Testis (tissue), 3 donors: ENCODE data around the gene SLC29A1. TPM values are rescaled to one million over a fixed set of nuclear protein-coding genes. Genes with fewer than 3 reads are reported as not detected.

ENCODE experiments used
- DNase-seq: peaks from one replicate; pipeline ENCODE4 v3.0.0-alpha.2; 2019
- H3K27ac ChIP-seq, 2 donors: fragments of 200-600 bp; sonication (generic); one replicate each; pipeline ENCODE4 v1.5.1; 2019
- H3K27me3 ChIP-seq: fragments of 200-600 bp; sonication (generic); one replicate; pipeline ENCODE4 v1.5.1; 2019
- H3K36me3 ChIP-seq: fragments of 200-600 bp; sonication (generic); one replicate; pipeline ENCODE4 v1.5.1; 2017; ENCODE audit warnings: low read depth; ENCODE audit errors: missing control alignments
- H3K4me1 ChIP-seq: fragments of 200-600 bp; sonication (generic); one replicate; pipeline ENCODE4 v1.5.1; 2019
- H3K4me3 ChIP-seq, 2 donors: fragments of 200-600 bp; sonication (generic); one replicate each; pipeline ENCODE4 v1.5.1; 2017 to 2019
- H3K9me3 ChIP-seq: fragments of 200-600 bp; sonication (generic); one replicate; pipeline ENCODE4 v1.5.1; 2017
- CTCF ChIP-seq, 3 experiments: fragments of 450-650 bp in 2 of 3; fragments of 200-600 bp in 1 of 3; sonication (generic) in 1 of 3; IDR thresholded peaks; one replicate each; pipeline ENCODE4 v1.5.1; 2016 to 2019; ENCODE audit warnings: antibody characterized with exemption in 3 of 3, mild to moderate bottlenecking in 2 of 3, moderate library complexity in 1 of 3
- POLR2A ChIP-seq: fragments of 450-650 bp; IDR thresholded peaks from one replicate; pipeline ENCODE4 v1.6.1; 2017; ENCODE audit warnings: antibody characterized with exemption, mild to moderate bottlenecking, moderate library complexity
- WGBS, 2 donors: methylation state at CpG; one replicate each; pipeline ENCODE4 v1.1.5; 2018; 5-methylcytosine and 5-hydroxymethylcytosine counted together
- intact Hi-C: fragments of 100-400 bp; cut with DNase I; formaldehyde crosslinking; loops from one replicate; pipeline ENCODE4 v1.15.1; 2023; ENCODE audit warnings: low total_unique reads
- polyA plus RNA-seq: library from polyadenylated mRNA; stranded (reverse); fragments of 350-450 nt; fragmentation: Illumina TruSeq; extraction: RNeasy Lipid Tissue Mini Kit (QIAGEN cat#74804); gene quantifications from one replicate; pipeline ENCODE4 v1.2.3, GENCODE V29; 2014; ENCODE audit warnings: low read depth, low replicate concordance; ENCODE audit not compliant: insufficient read depth
- total RNA-seq, 2 donors: library from RNA; depleted of rRNA; stranded (reverse); fragments of >200 nt; gene quantifications; one replicate each; pipeline ENCODE4 v1.2.3, GENCODE V29; 2016

Gene SLC29A1
- total and polyA plus RNA-seq, 3 donors from 2014 or later, result 41.2 to 70.0 (median 51.3) TPM

GRCh38 chr6:44260011-44260410, 36.6 kb downstream of the SLC29A1 start:
- DNase-seq, result no peak

GRCh38 chr6:44260451-44261297, 37.3 kb downstream of the SLC29A1 start:
- intact Hi-C loops, result loop anchor here (10.0 kb wide), 1 partner anchor 194 kb away; no protein-coding TSS in a partner anchor
- DNase-seq, result no peak
- H3K9me3 ChIP-seq, result no peaks in the 10 kb centered on the region
- no peak for TF ChIP-seq POLR2A
- TF ChIP-seq CTCF (IDR thresholded peaks at IDR 0.05), result no peak
- H3K27me3 ChIP-seq, result no peaks in the 10 kb centered on the region
- peaks cover 35% of the 10 kb centered on the region for H3K4me1 ChIP-seq
- no peak overlapping the region for H3K27ac ChIP-seq
- H3K36me3 ChIP-seq, result no peaks in the 10 kb centered on the region
- H3K4me3 ChIP-seq, result no peak overlapping the region
- 96 to 97% methylated on average over 6 of the region's 6 CpGs for WGBS, 2 donors

More at GRCh38 chr6:44260011-44260410, 36.6 kb downstream of the SLC29A1 start:
- Histone ChIP-seq H3K27me3 (no peaks in the 10 kb centered on the region), H3K4me3 (no peak overlapping the region), H3K4me1 (peaks cover 35% of the 10 kb centered on the region), H3K36me3 (no peaks in the 10 kb centered on the region), H3K27ac (no peak overlapping the region), H3K9me3 (no peaks in the 10 kb centered on the region)
- TF ChIP-seq POLR2A (no peak), CTCF (IDR thresholded peaks at IDR 0.05) (no peak)
- intact Hi-C loops, result loop anchor here (10.0 kb wide), 1 partner anchor 195 kb away; no protein-coding TSS in a partner anchor
- 96% methylated on average over 8 of the region's 8 CpGs; no CpG with 5 or more reads in 1 of the 2 donors for WGBS, 2 donors

GRCh38 chr6:44261581-44261980, 38.2 kb downstream of the SLC29A1 start:
- no peak for TF ChIP-seq CTCF (IDR thresholded peaks at IDR 0.05)
- no peak for TF ChIP-seq POLR2A
- Histone ChIP-seq H3K27ac (no peak overlapping the region), H3K27me3 (no peaks in the 10 kb centered on the region), H3K4me3 (no peak overlapping the region), H3K9me3 (no peaks in the 10 kb centered on the region), H3K36me3 (no peaks in the 10 kb centered on the region), H3K4me1 (peaks cover 28% of the 10 kb centered on the region)
- 91% methylated on average over 8 of the region's 8 CpGs; no CpG with 5 or more reads in 1 of the 2 donors for WGBS, 2 donors
- DNase-seq, result no peak
- intact Hi-C loops, result loop anchor here (10.0 kb wide), 1 partner anchor 193 kb away; no protein-coding TSS in a partner anchor

- Histone ChIP-seq H3K36me3 (no peaks in the 10 kb centered on the region), H3K9me3 (no peaks in the 10 kb centered on the region), H3K4me1 (peaks cover 26% of the 10 kb centered on the region), H3K27me3 (no peaks in the 10 kb centered on the region), H3K27ac (no peak overlapping the region), H3K4me3 (no peak overlapping the region)
- WGBS, 2 donors, result 61 to 62% methylated on average over 6 to 7 of the region's 7 CpGs
- intact Hi-C loops, result loop anchor here (10.0 kb wide), 1 partner anchor 192 kb away; no protein-coding TSS in a partner anchor
- TF ChIP-seq CTCF (IDR thresholded peaks at IDR 0.05) (no peak), POLR2A (no peak)
- DNase-seq, result no peak
Observed at GRCh38 chr6:44262467-44263353, 39.3 kb downstream of the SLC29A1 start.
